Superior temporal gyrus (tissue), 1 donor: Measurements from ENCODE around the gene TUBA3D.
"Not testable (repeated sequence)": the region's sequence is repeated elsewhere in the genome, so short reads cannot be mapped to it uniquely, and the experiment has no call there.

ENCODE experiments used
- DNase-seq: peaks from one replicate; pipeline ENCODE4 v3.0.0-alpha.2; 2016; ENCODE audit errors: extremely low spot score

The TUBA3D gene

GRCh38 chr2:131514408-131515166 is 38.7 kb downstream of the TUBA3D start:
- not testable (repeated sequence) for DNase-seq

- not testable (repeated sequence) for DNase-seq
Observed at GRCh38 chr2:131515235-131515634, 39.3 kb downstream of the TUBA3D start.

DNA sequence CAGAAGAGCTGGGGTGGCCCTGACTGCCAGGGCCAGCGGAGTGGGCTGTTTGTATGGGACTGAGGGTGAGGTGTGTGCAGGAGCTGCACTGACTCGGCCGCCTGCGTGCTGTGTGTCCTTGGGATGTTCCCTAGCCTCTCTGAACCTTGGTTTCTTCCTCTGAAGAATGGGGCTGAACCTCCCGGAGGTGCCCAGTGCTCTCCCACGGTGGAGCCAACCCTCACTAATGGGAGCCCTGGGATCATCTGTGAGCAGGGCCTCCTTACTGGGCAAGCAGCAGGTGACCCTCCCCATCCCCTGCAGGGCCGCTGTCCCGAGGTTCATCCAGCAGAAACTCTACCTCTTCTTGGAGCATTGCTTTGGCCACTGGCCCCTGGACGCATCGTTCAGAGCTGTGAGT is 40.1 kb downstream of the TUBA3D start:
- DNase-seq, result no peak

GRCh38 chr2:131516621-131517020 is 40.7 kb downstream of the TUBA3D start:
- DNase-seq, result not testable (repeated sequence)

DNA sequence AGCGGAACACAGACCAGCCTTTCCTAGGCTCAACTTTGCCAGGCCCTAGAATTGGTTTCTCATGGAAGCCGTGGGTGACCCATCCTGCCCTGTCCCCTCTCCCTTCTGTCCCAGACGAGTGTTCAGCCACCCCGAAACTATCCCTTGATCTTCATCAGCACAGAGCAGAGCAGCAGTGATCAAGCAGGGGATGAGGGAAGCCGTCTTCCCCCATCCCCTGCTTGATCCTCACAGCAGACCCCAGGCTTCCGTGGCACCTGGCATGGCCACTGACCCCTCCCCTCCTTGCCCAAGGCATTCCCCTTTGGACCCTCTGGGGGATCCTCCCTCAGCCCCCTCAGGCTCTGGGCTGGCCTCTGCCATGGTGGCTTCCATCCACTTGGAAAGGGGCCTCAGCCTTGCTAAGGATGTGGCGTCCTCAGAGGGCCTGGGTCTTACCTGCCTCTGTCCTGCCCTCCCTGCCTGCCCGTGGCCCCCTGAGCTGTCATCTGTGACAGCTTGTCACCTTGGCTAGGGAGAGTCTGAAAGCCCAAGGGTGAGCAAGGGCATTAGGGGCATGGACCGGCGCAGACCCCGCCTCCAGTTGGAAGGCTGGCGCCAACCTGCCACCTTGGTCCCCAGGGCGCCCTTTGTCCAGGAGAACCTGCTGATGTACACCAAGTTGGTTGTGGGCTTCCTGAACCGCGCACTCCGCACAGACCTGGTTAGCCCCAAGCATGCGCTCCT is 41.4 kb downstream of the TUBA3D start:
- DNase-seq, result no peak

DNA sequence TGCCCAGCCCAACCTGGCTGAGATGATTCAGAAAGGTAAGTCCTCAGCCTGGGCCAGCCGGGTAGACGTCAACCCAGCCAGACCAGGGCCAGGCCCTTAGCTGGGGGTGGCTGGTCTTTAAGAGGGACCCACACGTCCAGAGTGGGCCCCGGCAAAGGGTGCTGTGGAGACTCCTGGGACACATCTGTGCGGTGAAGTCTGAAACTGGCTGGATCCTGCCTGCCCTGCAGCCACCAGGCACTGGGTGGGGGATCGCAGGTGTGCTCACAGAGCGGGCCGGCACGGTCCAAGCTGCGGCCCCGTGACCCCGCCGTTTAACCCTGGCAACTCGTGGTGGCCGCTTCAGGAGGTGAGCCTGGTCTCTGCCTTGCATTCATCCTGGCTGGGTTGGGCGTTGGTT is 41.9 kb downstream of the TUBA3D start:
- not testable (repeated sequence) for DNase-seq

GRCh38 chr2:131518531-131518930 is 42.6 kb downstream of the TUBA3D start:
- DNase-seq, result not testable (repeated sequence)

- DNase-seq, result no peak
Observed at GRCh38 chr2:131519466-131519865, 43.5 kb downstream of the TUBA3D start.

DNA sequence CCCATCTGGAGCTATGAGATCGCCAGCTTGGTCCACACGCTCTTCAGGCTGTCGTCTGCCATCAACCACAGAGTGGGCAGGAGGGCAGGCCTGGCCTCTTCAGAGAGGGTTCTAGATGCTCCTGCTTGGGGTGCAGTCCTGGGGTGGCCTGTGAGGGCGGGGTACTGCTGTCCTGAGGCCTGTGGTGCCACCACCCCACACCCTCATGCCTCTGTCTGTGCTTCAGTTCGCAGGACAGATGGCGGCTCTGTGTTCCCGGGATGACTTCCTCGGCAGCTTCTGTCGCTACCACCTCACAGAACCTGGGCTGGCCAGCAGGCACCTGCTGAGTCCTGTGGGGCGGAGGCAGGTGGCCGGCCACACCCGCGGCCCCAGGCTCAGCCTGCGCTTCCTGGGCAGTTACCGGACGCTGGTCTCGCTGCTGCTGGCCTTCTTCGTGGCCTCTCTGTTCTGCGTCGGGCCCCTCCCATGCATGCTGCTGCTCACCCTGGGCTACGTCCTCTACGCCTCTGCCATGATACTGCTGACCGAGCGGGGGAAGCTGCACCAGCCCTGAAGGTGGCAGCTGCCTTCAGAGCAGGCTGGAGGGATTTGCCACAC is 44.1 kb downstream of the TUBA3D start:
- not testable (repeated sequence) for DNase-seq

DNA sequence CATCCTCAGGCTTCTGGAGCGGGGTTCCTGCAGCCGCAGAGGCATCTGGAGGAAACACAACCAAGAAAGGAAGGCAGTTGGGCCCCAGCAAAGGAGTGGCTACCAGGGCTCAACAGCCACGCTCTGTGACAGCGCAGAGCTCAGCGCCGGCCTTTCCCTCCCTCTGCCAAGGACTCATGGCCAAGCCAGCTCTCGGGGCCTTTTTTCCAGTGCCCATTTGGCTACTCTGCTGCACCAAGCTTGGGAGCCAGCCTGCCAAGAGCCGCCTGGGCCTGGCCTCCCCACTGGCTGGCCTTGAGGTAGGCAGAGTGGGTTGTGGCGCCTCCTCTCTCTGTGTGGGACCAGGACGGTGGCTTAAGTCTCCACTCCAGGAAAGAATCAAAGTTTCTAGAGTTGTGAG is 44.6 kb downstream of the TUBA3D start:
- no peak for DNase-seq

GRCh38 chr2:131521524-131521923 is 45.6 kb downstream of the TUBA3D start:
- not testable (repeated sequence) for DNase-seq

- no peak for DNase-seq
Observed at GRCh38 chr2:131521961-131522781, 46.3 kb downstream of the TUBA3D start.

GRCh38 chr2:131525256-131525655 is 49.3 kb downstream of the TUBA3D start:
- DNase-seq, result not testable (repeated sequence)

DNA sequence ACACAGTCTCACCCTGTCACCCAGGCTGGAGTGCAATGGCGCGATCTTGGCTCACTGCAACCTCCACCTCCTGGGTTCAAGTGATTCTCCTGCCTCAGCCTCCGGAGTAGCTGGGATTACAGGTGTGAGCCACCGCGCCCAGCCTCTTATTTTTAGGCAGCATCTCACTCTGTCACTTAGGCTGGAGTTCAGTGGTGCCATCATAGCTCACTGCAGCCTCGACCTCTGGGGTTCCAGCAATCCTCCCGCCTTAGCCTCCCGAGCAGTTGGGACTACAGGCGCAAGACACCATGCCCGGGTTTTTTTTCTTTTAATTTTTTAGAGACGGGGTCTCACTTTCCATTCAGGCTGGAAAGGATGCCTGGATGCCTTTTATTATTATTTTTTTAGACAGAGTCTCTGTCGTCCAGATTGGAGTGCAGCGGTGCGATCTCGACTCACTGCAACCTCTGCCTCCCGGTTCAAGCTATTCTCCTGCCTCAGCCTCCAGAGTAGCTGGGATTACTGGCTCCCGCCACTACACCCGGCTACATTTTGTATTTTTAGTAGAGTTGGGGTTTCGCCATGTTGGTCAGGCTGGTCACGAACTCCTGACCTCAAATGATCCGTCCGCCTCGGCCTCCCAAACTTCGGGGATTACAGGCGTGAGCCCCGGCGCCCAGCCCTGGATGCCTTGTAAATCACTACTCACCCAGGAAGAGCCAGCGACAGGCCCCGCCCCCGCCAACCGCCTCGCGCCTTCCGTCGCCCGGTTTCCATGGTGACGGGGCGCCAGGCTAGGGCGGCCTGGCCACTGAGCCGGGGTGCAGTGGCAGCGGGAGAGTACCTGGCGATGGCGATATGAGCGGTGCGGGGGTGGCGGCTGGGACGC is 51.4 kb downstream of the TUBA3D start, which contains the start of gene CCDC74A:
TSS of gene CCDC74A (plus strand) at position 758 of the 871 bp plus-strand sequence. CDS start at position 841, 83 bp downstream.
- DNase-seq, result peak; percentile 12

GRCh38 chr2:131528981-131529863 is 53.3 kb downstream of the TUBA3D start:
- not testable (repeated sequence) for DNase-seq

DNA sequence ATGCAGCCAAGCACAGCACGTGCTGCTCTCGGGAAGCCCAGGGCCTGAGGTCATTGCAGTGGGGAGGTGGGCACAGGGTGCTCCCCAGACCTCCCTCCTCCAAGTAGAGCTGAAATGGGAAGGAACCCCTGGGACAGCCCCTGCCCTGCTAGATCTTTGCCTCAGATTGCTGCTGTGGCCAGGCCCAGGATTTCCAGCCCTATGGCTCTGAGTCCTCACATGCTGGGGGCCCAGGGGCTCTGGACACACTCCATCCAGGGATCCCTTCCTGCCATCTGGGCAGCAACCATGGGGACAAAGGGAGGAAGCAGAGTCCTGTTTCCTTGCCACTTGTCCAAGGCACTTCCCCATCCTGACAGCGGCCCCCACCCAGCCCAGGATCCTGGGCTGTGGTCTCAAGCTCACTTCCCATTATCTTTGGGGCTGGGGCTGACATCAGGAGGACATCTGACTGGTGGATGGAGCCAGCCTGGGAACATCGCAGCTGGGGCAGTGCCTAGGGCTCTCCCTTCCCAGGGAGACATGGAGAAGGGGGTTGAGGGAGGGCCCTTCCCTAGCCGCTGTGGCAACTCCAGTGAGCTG is 54.0 kb downstream of the TUBA3D start:
- DNase-seq, result not testable (repeated sequence)

GRCh38 chr2:131530626-131531344 is 54.9 kb downstream of the TUBA3D start:
- DNase-seq, result not testable (repeated sequence)

GRCh38 chr2:131531547-131532185 is 55.7 kb downstream of the TUBA3D start:
- not testable (repeated sequence) for DNase-seq
